OCI-LY1 (cell line): ENCODE measurements around the gene BRF1.

ENCODE experiments used
- EZH2 ChIP-seq: fragments of 200-600 bp; sonication (generic), shearing (Covaris generic); IDR thresholded peaks from 2 replicates; pipeline ENCODE4 v1.8.0; 2017; ENCODE audit warnings: borderline replicate concordance, mixed run types, mild to moderate bottlenecking, antibody characterized with exemption, low read length, moderate library complexity, mixed read lengths
- TF ChIP-seq, protein P1 (sequence below): fragments of 200-600 bp; sonication (generic), shearing (Covaris generic); IDR thresholded peaks from 2 replicates; pipeline ENCODE4 v1.5.1; 2017; ENCODE audit warnings: mild to moderate bottlenecking, antibody characterized with exemption, low read length, moderate library complexity, mixed read lengths

DNA sequence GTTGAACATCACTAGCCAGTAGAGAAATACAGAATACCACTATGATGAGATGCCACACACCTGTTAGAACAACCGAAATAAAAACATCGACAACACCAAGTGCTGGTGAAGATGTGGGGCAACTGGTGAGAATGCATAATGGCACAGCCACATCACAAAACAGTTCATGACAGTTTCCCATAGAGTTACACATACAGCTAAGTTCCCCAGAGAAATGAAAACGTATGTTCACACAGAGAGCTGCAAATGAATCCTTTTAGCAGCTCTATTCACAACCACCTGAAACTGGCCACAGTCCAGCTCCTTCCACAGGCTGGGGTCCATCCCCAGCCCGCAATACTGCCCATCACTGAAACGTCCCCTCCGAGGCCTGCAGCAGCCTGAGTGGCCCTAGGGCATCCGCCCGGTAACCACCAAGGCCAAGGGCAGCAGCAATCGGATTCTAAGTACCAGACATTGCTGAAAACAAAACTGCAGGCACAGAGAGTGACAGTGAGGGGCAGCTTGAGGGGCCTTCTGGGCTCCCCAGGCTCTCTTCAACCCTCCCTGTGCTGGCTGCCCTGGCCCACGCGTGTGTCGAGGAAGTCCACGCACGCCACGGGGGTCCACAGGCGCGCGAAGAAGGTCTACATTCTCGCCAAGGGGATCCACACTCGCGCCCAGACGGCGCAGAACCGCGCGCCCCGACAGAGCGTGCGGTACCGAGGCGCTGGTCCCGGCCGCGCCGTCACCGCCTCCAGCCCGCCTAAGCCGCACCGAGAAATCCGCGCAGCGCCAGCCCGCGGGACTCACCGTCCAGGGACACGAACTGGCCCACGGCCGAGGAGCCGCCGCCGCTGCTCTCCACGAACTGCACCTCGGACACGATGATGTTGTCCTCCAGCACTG, 903 bp downstream of the BRF1 start:
- TF ChIP-seq, protein P1, sequence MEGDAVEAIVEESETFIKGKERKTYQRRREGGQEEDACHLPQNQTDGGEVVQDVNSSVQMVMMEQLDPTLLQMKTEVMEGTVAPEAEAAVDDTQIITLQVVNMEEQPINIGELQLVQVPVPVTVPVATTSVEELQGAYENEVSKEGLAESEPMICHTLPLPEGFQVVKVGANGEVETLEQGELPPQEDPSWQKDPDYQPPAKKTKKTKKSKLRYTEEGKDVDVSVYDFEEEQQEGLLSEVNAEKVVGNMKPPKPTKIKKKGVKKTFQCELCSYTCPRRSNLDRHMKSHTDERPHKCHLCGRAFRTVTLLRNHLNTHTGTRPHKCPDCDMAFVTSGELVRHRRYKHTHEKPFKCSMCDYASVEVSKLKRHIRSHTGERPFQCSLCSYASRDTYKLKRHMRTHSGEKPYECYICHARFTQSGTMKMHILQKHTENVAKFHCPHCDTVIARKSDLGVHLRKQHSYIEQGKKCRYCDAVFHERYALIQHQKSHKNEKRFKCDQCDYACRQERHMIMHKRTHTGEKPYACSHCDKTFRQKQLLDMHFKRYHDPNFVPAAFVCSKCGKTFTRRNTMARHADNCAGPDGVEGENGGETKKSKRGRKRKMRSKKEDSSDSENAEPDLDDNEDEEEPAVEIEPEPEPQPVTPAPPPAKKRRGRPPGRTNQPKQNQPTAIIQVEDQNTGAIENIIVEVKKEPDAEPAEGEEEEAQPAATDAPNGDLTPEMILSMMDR: no peak
- no peak for TF ChIP-seq EZH2
